OCI-M1 (cell line): ENCODE measurements around the gene ZIC4.

Experiments
- DNase-seq: peaks from one replicate; lab custom pipeline; 2025; lab: John Stamatoyannopoulos, UW

Gene ZIC4

DNA sequence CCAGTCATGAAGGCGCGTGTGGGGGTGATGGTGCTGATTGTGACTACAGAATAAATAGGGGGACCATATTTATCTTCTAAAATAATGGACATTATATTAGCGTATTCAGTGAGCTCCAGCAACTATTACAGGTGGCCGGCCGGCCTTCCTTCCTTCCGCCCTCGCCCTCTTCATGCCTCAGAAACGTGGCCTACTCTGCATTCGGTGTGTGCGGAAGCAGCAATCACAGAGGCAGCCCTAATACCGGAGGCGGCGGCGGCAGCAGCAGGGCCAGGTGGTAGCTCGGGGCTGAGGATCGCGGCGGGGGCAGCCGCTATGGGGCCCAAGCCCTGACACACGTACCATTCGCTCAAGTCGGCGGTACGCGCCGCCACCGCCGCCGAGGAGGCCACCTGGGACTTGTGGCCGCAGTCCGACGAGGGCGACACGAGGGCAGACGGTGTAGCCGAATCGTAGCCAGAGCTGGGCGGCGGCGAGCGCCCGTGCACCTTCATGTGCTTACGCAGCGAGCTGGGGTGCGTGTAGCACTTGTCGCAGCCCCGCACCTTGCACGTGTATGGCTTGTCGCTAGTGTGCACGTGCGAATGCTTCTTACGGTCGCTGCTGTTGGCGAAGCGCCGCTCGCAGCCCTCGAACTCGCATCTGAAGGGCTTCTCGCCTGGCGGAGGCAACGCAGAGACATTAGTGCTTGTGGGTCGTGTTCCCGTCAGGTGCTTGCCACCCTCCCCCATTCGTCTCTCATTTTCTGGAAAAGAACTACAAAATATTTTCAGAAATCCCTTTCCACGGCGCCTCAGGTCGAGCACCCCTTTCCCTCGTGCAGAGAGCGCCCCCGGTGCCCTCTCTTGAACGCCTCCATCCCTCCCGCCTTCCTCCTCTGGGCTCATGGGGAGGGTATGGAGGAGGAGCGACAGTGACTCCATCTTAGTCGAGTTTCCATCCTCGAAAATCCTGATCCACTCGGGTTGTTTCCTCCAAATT lies 15.5 kb downstream of the ZIC4 start:
- DNase-seq: no peak

- DNase-seq: no peak
Measured at GRCh38 chr3:147389717-147390116, 16.6 kb downstream of the ZIC4 start.

- DNase-seq: no peak
Measured at GRCh38 chr3:147388700-147389580, 17.4 kb downstream of the ZIC4 start.

- no peak for DNase-seq
Measured at GRCh38 chr3:147387885-147388699, 18.3 kb downstream of the ZIC4 start.

DNA sequence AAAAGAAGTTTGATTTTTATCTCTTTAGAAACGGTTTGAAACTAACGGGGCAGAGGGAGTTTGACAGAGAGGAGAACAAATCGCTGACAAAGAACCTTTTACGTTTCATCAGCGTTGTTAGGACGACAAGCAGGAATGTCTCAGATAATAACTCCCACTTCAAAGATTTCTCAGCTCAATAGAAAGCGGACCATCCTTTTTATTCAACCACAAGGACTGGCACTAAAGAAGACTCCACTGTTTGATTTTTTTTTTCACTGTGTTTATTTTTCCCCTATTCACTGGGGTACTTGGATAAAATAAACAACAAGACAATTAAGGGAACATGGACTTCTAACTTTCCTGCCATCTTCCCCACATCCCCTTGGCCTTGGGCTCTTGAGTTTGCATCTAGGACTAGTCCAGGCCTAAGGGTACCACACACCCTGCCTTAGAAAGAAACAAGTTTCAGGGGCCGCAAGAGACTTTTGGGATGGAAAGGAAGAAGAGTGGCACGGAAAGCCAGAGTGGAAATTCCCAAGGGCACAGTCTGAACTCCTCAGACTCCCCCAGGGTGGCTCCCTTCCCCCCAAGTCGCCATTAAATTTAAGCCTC lies 19.0 kb downstream of the ZIC4 start:
- DNase-seq: no peak

DNA sequence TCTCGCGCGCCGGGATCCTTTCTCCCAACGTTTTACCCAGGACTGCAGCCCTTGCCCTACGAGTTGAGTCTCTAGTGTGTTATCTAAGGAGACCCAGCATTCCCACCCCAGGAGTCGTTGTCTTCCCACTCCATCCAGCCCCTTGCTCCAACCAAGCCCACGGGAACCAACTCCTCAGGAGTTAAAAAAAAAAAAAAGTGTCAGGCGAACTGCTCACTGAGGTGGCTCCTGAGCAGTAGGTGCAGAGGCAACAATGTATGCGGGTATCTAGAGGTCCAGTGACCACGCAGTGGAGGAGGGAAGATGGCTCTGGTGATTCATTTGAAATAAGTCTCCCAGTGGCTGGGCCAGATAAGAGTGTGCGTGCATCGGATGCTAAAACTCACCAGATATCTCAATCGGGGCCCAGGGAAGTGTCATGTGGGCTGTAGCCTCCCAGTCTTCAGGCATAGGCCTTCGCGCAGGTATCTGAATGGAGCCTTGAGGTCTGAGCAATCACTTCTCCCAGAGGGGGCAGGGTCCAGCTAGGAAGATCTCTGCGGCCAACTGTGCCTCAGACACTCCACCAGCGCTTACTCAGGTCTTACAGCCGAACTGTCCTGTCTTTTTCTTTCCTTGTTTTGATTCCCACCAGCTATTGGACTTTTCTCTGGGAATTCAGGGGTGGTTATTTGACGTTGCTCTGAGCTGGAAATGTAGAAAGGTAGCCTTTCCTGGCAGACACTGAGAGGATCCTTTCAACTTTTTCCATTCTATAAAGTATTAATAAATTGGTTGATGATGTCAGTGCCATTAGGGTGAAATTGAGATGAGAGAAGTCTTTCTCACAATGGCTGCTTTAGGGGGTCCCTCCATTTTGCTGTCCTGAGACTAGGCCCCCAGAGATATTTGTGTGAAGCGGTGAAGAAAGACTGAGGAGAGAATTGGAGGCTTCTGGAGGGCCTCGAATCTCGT lies 21.0 kb downstream of the ZIC4 start:
- DNase-seq: no peak

DNA sequence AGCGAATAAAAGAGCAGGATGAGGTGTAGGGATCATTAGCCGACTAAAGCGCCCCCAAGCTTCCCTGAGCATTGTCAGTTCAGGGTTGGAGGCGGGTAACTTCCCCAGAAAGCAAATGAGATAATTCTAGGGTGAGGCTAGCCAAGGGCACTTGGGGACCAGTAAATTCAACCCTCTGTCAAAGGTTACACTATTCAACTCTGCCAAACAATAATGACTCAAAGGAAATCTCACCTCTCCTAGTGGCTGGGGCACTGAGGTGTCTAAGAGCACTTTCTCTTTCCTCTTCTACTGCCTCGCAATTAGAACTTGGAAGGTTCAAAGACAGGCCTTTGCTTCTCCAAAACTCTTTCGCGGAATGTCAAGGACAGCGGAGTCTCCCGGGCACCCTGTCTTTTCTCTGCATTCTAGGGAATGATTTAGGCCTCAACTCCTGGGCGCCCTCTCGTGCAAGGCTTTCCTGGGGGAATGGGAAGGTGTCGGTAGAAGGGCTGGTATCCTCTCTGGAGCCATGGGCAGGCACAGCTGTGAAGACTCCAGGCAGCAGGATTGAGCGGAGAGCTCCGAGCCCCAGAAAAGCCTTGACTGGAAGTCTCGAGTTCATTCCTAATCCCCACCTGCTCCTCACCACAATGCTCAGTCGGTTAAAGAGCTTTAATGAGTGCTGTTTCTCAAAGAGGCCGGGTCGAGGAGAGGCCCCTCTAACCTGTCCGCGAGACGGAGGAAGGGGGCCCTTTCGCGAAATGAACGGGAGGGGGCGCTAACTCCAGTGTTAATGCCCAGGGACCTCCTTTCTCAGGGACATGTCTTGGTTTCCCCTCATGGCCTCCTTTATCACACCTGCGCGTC lies 21.9 kb downstream of the ZIC4 start:
- DNase-seq: no peak

GRCh38 chr3:147383617-147384016 lies 22.7 kb downstream of the ZIC4 start:
- DNase-seq: peak; percentile 54

DNA sequence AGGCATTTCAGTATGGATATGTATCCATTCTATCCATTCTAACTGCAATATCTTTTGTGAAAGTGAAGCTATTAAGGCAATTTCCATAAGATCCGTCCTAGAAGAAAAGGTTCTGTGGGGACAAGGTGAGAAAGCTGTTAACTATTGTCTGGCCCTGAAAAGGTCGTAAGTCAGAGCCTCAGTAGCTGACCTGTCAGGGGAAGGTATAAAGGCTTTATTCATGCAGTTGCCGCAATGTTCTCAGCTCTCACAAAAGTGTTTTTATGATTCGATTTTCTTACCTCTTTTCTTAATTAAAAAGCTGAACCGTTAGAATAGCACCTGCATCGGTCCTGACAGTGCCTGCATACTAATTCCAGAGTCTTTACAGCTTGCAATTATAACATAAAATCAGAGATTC lies 24.7 kb downstream of the ZIC4 start:
- DNase-seq: no peak

GRCh38 chr3:147380977-147381376 lies 25.4 kb downstream of the ZIC4 start:
- DNase-seq: no peak

DNA sequence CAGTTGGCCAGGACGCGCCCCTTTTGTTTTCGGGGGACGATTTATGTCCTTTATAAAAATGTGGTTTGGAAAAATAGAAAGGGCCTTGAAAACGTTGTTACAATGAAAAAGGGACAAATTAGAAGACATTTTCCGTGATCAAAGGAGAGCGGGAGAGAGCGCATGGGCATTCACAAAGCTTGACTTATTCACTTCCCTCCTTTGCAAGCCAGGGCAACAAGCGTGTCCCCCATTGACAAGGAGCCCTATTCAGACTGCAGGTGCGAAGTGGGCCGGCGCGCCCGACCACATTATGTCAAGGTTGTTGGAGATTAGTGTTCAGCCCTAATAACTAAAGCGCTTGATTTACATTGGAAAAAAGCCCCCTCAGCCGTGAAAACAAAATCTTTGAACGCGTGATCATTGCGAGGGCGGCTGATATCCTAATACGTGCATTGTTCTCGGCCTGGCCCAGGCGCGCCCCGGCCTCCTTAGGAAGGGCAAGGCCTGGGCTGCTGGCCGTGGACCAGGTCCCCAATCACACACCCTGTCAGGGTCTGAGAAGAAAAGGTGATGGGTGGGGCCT lies 25.9 kb downstream of the ZIC4 start:
- DNase-seq: no peak

- no peak for DNase-seq
Measured at GRCh38 chr3:147379651-147380050, 26.7 kb downstream of the ZIC4 start.

GRCh38 chr3:147377412-147378367 lies 28.7 kb downstream of the ZIC4 start:
- DNase-seq: no peak

DNA sequence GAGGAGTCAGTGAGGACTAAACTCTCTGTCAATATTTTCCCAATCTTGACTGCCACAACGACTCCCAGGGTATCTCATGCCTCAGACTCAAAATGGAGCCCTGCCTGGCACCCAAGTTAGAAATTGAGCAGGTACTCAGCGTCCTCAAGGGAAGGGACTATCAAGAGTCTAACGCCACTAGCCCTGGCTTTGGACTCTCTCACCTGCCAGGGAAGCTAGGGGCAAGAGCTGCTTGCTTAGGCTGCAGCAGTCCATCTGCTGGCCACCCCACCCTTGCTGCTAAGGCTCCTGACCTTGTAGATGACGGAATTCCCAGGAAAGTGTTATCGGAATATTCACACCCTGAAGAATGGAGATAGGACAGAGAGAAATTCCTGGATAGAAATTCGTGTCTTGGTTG lies 33.0 kb downstream of the ZIC4 start:
- no peak for DNase-seq

- DNase-seq: no peak
Measured at GRCh38 chr3:147372525-147373027, 33.8 kb downstream of the ZIC4 start.

GRCh38 chr3:147371771-147372340 lies 34.5 kb downstream of the ZIC4 start:
- DNase-seq: no peak

GRCh38 chr3:147371140-147371539 lies 35.2 kb downstream of the ZIC4 start:
- DNase-seq: no peak
